GM15510 (cell line): ENCODE measurements around the gene SESN3.

Source experiments
- POLR2A ChIP-seq: IDR thresholded peaks from 3 replicates; pipeline ENCODE4 v1.6.1; 2011; ENCODE audit warnings: borderline replicate concordance; ENCODE audit not compliant: insufficient read length; ENCODE audit errors: extremely low read depth

SESN3 gene

DNA sequence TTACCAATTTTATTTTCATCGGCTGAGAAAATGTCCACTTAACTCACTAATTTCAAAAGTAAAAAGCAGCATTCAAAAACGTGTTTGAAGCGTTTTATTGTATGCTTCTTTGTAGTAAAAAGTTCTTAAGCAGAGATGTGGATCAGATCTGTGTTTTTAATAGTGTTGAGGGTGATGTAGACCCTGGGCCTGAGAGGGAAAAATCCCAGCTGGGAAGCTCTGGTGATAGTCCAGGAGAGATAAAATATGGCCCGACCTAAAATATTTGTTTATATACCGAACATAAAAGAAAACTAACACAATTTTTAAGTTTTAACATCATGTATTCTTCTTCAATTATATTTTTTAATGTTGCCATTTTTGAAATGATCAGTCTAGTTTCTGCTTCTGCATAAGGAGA lies 35.2 kb downstream of the SESN3 start:
- no peak for TF ChIP-seq POLR2A

DNA sequence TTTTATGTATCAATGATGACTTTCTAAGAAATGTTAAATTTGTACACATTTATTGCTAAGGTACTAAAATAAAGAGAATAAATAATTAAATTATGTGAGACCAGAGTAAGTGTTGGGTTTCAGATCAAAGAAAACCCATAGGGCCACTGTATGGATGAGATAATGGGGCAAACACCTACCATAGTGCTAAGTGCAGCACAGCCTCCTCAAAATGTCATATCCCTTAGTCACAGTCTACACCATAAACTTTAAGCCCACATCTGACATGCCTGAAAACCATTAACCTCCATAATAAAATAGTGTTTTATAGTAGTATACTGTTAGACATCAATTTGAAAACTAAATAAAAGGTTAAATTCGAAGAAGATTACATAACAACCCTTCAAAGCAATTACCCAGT lies 37.5 kb downstream of the SESN3 start:
- no peak for TF ChIP-seq POLR2A

DNA sequence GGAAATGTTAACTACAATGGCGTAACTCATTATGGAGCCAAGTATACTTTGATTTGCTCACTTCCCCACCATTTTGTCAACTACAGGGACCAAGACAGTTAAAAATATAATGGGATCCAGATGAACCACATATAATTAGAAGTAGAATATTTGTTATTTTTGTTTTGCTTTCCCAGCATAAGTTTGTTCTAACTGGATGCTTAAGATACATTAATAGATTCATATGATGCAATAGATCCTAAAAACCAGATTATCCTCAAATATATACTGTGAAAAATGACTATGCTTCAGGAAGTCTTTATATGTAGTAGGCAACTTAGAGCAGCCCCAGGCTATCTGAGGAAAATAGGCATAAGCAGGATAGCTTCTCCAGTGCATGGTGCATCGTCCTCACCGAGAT lies 38.3 kb downstream of the SESN3 start:
- no peak for TF ChIP-seq POLR2A

DNA sequence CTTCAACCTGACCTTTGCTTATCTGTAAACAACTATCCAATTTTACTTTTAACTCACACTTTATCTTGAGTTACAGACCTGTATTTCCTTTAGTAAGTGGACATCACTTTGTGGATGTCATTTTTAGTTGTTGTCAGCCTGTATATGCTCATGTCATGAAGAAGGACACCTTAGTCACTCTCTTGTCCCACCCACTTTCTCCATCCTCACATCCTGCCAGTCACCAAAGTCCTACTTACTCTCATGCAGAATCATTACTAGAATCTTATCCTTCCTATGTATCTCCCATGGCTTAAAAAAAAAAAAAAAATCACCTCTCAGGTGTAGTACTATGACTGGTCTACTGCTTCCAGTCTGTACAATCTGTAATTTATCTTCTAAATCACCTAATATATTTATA lies 43.3 kb downstream of the SESN3 start:
- TF ChIP-seq POLR2A = no peak

DNA sequence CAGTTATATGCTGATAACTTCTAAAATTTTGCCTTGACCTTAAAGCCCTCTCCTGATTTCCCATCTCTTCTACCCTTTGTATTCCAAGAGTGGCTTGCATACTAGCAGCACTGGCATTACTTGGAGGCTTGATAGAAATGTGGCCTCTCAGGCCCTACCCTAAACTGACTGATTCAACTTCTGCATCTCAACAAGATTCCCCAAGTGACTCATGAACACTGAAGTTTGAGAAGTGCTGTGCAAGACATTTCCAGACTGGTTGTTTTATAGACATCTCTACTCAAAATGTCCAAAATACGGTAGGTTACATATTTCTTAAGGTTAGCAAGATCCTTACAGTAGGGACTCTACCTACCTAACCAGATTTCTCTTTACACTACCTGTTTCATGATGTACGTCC lies 48.6 kb downstream of the SESN3 start:
- no peak for TF ChIP-seq POLR2A

DNA sequence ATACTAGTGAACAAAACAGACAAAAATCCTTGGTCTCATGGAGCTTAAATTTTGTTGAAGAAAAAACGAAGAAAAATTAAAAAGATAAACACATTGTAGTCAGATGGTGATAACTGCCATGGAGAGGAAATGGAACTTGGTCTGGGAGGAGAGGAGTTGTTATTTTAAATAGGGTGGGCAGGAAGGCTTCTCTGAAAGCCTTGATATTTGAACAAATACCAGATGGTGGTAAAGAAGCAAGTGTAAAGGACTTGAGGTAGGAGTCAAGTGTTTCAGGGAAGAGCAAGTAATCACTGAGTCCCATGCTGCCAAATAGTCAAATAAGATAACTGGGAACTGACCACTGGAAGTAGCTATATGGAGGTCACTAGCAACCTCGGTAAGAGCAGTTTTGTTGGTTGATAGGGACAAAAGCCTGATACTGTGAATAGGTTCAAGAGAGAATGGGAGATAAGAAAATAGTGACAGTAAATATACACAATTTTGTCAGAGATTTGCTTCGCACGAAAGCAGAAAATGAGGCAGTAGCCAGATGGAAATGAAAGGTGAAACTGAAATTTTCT lies 55.1 kb downstream of the SESN3 start:
- no peak for TF ChIP-seq POLR2A

DNA sequence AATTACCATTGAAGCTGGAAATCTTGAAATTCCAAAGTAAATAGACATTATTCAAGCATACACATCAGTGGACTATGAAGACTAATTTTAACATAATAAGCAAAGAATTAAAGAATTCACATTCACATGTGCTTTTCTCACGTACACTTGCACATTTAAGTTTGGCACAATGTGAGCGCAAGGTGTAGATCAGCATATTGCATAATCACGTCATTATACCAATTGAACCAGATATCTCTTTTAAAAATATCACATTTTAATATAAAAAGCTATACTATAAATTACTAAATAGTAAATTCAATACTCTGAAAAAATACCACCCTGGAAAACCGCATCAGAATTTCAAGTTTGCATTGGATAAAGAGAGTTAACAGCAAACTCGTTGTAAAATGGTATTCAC lies 60.7 kb downstream of the SESN3 start:
- no peak for TF ChIP-seq POLR2A

DNA sequence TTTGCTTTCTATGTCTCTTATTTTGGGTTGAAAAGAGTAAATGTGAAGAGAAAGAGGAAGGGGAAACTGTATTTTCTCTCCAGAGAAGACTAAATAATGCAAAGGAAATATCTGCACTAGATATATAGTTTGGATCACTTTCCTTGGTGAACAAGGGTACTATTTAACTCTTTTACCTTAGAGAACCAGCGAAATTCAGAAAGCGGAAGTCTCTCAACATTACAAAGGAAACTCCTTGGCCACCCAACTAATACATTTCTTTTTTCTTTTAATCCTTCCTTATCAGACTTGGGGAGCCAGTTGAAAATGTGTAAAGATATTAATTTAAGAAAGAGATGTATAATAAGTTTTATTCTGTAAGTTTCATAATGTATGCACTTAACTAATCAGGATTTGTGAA lies 64.2 kb downstream of the SESN3 start:
- TF ChIP-seq POLR2A = no peak

DNA sequence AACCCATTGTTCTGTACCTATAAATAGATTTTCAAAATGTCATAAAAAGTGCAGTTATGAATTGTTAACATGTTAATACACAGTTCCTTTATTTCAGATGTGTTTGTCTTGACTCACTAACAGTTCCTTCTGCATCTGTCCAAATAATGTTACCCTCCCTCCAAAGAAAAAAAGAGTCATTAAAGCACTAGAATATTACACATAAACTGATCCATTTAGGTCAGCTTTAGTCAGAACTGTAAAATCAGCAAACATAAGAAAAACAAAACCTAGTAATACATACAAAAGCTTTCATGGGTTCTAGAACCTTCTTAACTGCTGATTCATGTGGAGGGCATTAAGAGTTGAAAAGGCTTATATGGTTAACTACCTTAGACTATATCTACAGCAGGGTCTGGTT lies 65.4 kb downstream of the SESN3 start:
- no peak for TF ChIP-seq POLR2A

DNA sequence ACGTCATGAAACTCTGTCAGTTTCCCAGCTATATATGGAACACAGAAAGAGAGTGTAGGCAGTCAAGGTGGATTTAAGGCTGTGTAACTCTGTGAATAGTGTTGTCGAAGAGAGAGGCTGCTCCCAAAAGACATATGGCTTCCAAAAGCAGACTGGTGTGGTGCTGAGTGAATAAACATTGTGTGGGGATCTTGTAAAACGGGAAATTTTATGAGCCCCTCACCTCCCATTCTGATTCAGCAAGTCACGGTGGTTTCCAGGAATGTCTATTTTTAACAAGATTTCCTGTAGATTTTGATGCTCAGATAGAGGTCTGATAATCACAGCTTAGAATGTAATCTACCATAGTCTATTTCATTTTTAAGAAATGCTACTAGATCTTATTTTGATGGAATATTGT lies 67.9 kb downstream of the SESN3 start:
- no peak for TF ChIP-seq POLR2A

DNA sequence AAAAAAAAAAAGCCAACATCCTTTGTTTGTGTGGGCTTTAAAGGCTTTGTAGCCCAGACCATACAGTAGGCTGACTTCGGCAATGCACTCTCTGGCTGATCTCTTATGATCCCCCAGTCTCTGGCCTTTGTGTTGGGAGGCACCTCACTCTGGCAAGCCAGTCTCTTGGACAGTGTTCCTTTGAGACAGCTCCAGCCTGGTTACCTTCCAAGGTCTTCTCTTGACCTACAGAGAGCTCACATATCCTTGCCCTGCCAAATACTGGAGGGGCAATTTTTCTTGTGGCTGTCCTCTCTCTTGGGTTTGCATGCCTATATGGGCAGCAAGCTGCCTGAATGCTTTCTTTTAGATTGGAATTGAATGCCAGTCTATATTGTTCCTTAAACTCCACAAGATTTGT lies 69.8 kb downstream of the SESN3 start:
- TF ChIP-seq POLR2A = no peak

DNA sequence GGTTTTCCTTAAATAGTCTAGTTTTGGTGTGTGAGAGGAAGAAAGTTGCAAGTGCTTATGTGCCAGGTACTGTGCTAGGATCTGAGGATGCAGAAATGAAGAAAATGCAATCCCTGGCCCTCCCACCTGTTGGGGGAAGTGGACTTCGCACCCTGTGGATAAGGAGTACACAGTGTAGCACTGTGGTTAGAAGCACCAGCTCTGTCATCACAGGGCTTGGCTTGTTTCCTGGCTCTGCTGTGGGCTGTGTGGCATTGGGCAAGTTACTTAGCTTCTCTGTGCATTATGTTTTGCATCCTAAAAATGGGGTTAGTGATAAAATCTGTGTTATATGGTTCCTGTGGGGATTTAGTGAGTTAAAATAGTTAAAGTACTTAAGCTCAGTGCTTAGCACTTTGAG lies 73.2 kb downstream of the SESN3 start:
- TF ChIP-seq POLR2A = no peak

DNA sequence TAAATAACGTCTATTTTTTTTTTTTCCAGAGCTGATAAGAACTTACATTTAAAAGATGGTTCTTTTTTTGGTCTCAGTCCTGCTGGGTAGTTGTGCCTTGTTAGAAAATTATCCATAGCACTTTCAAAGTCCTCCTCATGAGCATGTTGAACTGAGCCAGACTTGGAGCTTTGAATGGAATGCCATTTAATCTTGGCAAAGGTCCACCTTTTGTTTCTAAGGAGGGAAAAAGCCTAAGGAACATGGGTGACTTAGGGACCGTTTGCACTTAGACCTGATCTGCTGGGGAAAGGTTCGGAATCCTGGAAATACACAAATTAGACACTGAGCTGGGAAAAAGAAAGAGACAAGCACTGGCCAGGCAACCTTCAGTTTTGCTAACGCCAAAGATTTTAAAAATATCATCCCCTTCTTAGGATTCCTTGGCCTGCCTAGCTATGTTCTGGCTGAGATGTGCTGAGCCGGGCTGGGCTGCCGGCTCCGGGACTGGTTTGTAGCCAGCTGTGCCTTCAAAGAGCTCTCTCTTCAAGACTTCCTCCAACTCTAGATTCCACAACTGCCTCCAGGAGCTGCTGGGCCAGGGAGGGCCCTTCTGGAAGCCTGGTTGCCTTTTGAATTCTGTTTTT lies 74.0 kb downstream of the SESN3 start:
- TF ChIP-seq POLR2A = no peak

DNA sequence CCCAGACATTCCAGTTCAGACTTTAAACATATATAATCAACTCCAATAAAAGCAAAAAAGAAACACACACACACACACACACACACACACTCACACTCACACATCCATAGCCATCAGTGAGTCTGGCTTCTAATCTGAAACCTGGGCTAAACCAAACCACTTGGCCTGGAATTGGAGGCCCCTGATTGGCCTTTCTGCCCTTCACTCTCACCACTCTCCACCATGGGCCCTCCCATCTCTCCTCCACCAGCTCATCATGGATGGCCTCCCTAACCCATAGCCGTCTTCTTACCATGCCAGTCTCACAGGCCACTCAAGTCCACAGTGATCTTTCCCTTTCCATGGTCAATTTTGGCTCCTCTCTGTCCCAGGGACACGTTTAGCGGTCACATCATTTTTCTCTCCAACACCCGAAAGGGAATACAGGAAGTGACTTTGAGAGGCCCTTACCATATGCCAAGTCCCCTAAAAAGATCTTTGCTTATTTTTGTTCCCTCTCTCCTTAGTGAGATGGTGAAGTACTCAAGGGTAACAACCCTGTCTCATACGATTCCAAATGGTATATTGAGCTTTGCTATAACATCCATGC lies 74.8 kb downstream of the SESN3 start:
- no peak for TF ChIP-seq POLR2A

DNA sequence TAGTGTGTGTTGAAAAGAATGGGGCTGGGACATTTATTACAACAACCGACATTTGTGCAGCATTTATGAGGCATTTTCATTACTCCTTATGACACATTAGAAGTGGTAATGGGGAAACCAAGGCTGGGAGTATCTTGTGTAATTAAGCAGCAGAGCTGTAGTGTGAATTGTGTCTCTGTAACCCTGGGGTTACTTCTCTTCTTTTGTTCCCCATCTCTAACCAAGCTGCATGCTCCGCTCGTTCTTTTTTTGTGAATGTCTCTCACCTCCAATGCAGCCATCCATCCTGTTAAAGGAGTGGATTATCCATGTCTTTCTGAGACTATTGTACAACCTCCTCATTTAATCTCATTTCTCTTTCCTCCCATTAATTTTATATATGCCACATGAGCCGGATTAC lies 75.6 kb downstream of the SESN3 start:
- no peak for TF ChIP-seq POLR2A

DNA sequence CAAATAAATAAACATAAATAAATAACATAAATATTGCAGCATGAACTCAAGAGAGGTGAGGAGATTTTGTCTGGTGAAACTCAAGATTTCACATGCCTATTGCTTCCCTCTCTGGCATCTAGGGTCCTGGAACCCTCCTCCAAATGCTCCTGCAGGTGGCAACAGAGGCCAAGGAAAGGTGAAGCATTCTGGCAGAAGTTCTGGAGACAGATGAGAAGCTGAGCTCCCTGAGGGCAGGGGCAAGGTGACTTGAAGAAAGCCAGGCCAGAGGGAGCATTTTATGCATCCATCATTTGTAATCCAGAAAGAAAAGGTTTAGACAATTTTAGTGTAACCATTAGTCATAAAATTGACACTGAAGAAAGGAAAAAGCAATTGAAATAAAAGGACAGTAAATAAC lies 76.5 kb downstream of the SESN3 start:
- no peak for TF ChIP-seq POLR2A
